ENCODE measurements around the gene HSPA14.
"Not testable (repeated sequence)": the region's sequence is repeated elsewhere in the genome, so short reads cannot be mapped to it uniquely, and the experiment has no call there.

Gene HSPA14

GRCh38 chr10:14880229-14880628, 42.1 kb downstream of the HSPA14 start:
- CTCF ChIA-PET: interaction anchor here (2.5 kb wide), 1 partner anchor 43 kb away, joined by 10 read pairs; the partner anchor contains the start of genes CDNF, HSPA14 and MSANTD7
- Mint-ChIP-seq H3K4me1 (peaks cover 53% of the 10 kb centered on the region), H3K36me3 (peaks cover 16% of the 10 kb centered on the region), H3K4me3 (peak overlapping the region; percentile 89), H3K9me3 (no peaks in the 10 kb centered on the region), H3K27ac (peak overlapping the region; percentile 87), H3K27me3 (no peaks in the 10 kb centered on the region)
- DNase-seq: no peak

GRCh38 chr10:14884082-14884481, 46.0 kb downstream of the HSPA14 start:
- Mint-ChIP-seq H3K27ac (no peak overlapping the region), H3K36me3 (peaks cover 16% of the 10 kb centered on the region), H3K9me3 (no peaks in the 10 kb centered on the region), H3K4me1 (peaks cover 34% of the 10 kb centered on the region), H3K4me3 (no peak overlapping the region), H3K27me3 (no peaks in the 10 kb centered on the region)
- DNase-seq: no peak
- CTCF ChIA-PET: no interaction called here

- Mint-ChIP-seq H3K27ac (no peak overlapping the region), H3K9me3 (no peaks in the 10 kb centered on the region), H3K4me3 (no peak overlapping the region), H3K4me1 (peaks cover 4% of the 10 kb centered on the region), H3K36me3 (peaks cover 6% of the 10 kb centered on the region), H3K27me3 (no peaks in the 10 kb centered on the region)
- CTCF ChIA-PET: interaction anchor here (1.9 to 3.0 kb wide), 2 partner anchors 10 to 14 kb away, joined by 11 to 13 read pairs; no protein-coding TSS in a partner anchor
- no peak for DNase-seq
Observed at GRCh38 chr10:14889318-14889717, 51.2 kb downstream of the HSPA14 start.

GRCh38 chr10:14891151-14891550, 53.0 kb downstream of the HSPA14 start:
- H3K9me3 Mint-ChIP-seq: no peaks in the 10 kb centered on the region
- peaks cover 4% of the 10 kb centered on the region for H3K4me1 Mint-ChIP-seq
- H3K4me3 Mint-ChIP-seq: no peak overlapping the region
- CTCF ChIA-PET: interaction anchor here (3.0 kb wide), 1 partner anchor 12 kb away, joined by 13 read pairs; no protein-coding TSS in a partner anchor
- no peak for DNase-seq
- H3K27me3 Mint-ChIP-seq: no peaks in the 10 kb centered on the region
- no peak overlapping the region for H3K27ac Mint-ChIP-seq
- H3K36me3 Mint-ChIP-seq: peaks cover 10% of the 10 kb centered on the region

- Mint-ChIP-seq H3K4me3 (no peak overlapping the region), H3K27ac (no peak overlapping the region), H3K9me3 (peaks cover 2% of the 10 kb centered on the region), H3K4me1 (peaks cover 15% of the 10 kb centered on the region), H3K36me3 (peaks cover 37% of the 10 kb centered on the region), H3K27me3 (no peaks in the 10 kb centered on the region)
- CTCF ChIA-PET: interaction anchor here (0.8 to 1.8 kb wide), 5 partner anchors 16 to 69 kb away, joined by 3 to 4 read pairs (median 4); partner anchors contain the start of gene DCLRE1C
- DNase-seq: peak; percentile 46
Observed at GRCh38 chr10:14904316-14904732, 66.2 kb downstream of the HSPA14 start.

- no peak overlapping the region for H3K27ac Mint-ChIP-seq
- peaks cover 2% of the 10 kb centered on the region for H3K9me3 Mint-ChIP-seq
- peaks cover 15% of the 10 kb centered on the region for H3K4me1 Mint-ChIP-seq
- CTCF ChIA-PET: interaction anchor here (0.8 to 1.8 kb wide), 5 partner anchors 15 to 69 kb away, joined by 3 to 4 read pairs (median 4); partner anchors contain the start of gene DCLRE1C
- DNase-seq: no peak
- peaks cover 41% of the 10 kb centered on the region for H3K36me3 Mint-ChIP-seq
- no peak overlapping the region for H3K4me3 Mint-ChIP-seq
- H3K27me3 Mint-ChIP-seq: no peaks in the 10 kb centered on the region
Observed at GRCh38 chr10:14904864-14905263, 66.8 kb downstream of the HSPA14 start.

GRCh38 chr10:14905890-14906289, 67.8 kb downstream of the HSPA14 start:
- peaks cover 49% of the 10 kb centered on the region for H3K36me3 Mint-ChIP-seq

GRCh38 chr10:14906765-14907164, 68.7 kb downstream of the HSPA14 start:
- CTCF ChIA-PET: no interaction called here
- DNase-seq: no peak
- H3K36me3 Mint-ChIP-seq: peaks cover 57% of the 10 kb centered on the region

More at GRCh38 chr10:14905890-14906289, 67.8 kb downstream of the HSPA14 start:
- CTCF ChIA-PET: interaction anchor here (1.2 kb wide), 1 partner anchor 24 kb away, joined by 3 read pairs; no protein-coding TSS in a partner anchor
- no peak for DNase-seq
- H3K27me3 Mint-ChIP-seq: no peaks in the 10 kb centered on the region
- no peak overlapping the region for H3K4me3 Mint-ChIP-seq
- peak overlapping the region; percentile 69 for H3K27ac Mint-ChIP-seq
- H3K9me3 Mint-ChIP-seq: peaks cover 2% of the 10 kb centered on the region
- peaks cover 18% of the 10 kb centered on the region for H3K4me1 Mint-ChIP-seq

GRCh38 chr10:14907591-14907990, 69.5 kb downstream of the HSPA14 start:
- Mint-ChIP-seq H3K4me1 (peaks cover 21% of the 10 kb centered on the region), H3K36me3 (peaks cover 62% of the 10 kb centered on the region)
- H3K27me3 Mint-ChIP-seq, H3K27ac Mint-ChIP-seq, H3K4me3 Mint-ChIP-seq, DNase-seq, H3K9me3 Mint-ChIP-seq: not testable (repeated sequence)
- CTCF ChIA-PET: interaction anchor here (1.1 kb wide), 1 partner anchor 10 kb away, joined by 3 read pairs; no protein-coding TSS in a partner anchor

More at GRCh38 chr10:14906765-14907164, 68.7 kb downstream of the HSPA14 start:
- Mint-ChIP-seq H3K9me3 (peaks cover 2% of the 10 kb centered on the region), H3K4me1 (peaks cover 21% of the 10 kb centered on the region), H3K27ac (peak overlapping the region; percentile 12), H3K27me3 (no peaks in the 10 kb centered on the region), H3K4me3 (no peak overlapping the region)

GRCh38 chr10:14909101-14909500, 71.0 kb downstream of the HSPA14 start:
- H3K27me3 Mint-ChIP-seq: no peaks in the 10 kb centered on the region
- no peak overlapping the region for H3K4me3 Mint-ChIP-seq
- CTCF ChIA-PET: no interaction called here
- peaks cover 77% of the 10 kb centered on the region for H3K36me3 Mint-ChIP-seq
- no peak for DNase-seq
- H3K4me1 Mint-ChIP-seq: peaks cover 21% of the 10 kb centered on the region
- no peak overlapping the region for H3K27ac Mint-ChIP-seq
- peaks cover 3% of the 10 kb centered on the region for H3K9me3 Mint-ChIP-seq

GRCh38 chr10:14910953-14911352, 72.8 kb downstream of the HSPA14 start:
- Mint-ChIP-seq H3K4me3 (no peak overlapping the region), H3K9me3 (peaks cover 5% of the 10 kb centered on the region), H3K27me3 (no peaks in the 10 kb centered on the region), H3K4me1 (peaks cover 29% of the 10 kb centered on the region), H3K27ac (peak overlapping the region; percentile 53), H3K36me3 (peaks cover 84% of the 10 kb centered on the region)
- DNase-seq: no peak
- CTCF ChIA-PET: no interaction called here

GRCh38 chr10:14911801-14912200, 73.7 kb downstream of the HSPA14 start:
- no peak for DNase-seq
- CTCF ChIA-PET: no interaction called here
- Mint-ChIP-seq H3K27me3 (no peaks in the 10 kb centered on the region), H3K36me3 (peaks cover 89% of the 10 kb centered on the region), H3K4me1 (peaks cover 30% of the 10 kb centered on the region), H3K4me3 (no peak overlapping the region), H3K27ac (no peak overlapping the region), H3K9me3 (peaks cover 13% of the 10 kb centered on the region)

GRCh38 chr10:14916600-14916999, 78.5 kb downstream of the HSPA14 start:
- CTCF ChIA-PET: no interaction called here
- Mint-ChIP-seq H3K4me3 (no peak overlapping the region), H3K9me3 (peaks cover 22% of the 10 kb centered on the region), H3K27me3 (no peaks in the 10 kb centered on the region), H3K4me1 (peaks cover 20% of the 10 kb centered on the region), H3K36me3 (peaks cover 97% of the 10 kb centered on the region), H3K27ac (no peak overlapping the region)
- no peak for DNase-seq

GRCh38 chr10:14917827-14918226, 79.7 kb downstream of the HSPA14 start:
- CTCF ChIA-PET: interaction anchor here (1.0 kb wide), 2 partner anchors 10 to 54 kb away, joined by 3 to 4 read pairs; no protein-coding TSS in a partner anchor
- Mint-ChIP-seq H3K36me3 (peaks cover 96% of the 10 kb centered on the region), H3K4me3 (no peak overlapping the region), H3K27ac (no peak overlapping the region), H3K9me3 (peaks cover 22% of the 10 kb centered on the region), H3K27me3 (no peaks in the 10 kb centered on the region), H3K4me1 (peaks cover 20% of the 10 kb centered on the region)
- no peak for DNase-seq

- Mint-ChIP-seq H3K27me3 (no peaks in the 10 kb centered on the region), H3K27ac (no peak overlapping the region), H3K9me3 (peaks cover 21% of the 10 kb centered on the region), H3K4me3 (no peak overlapping the region), H3K4me1 (peaks cover 20% of the 10 kb centered on the region), H3K36me3 (peaks cover 96% of the 10 kb centered on the region)
- CTCF ChIA-PET: no interaction called here
- no peak for DNase-seq
Observed at GRCh38 chr10:14918964-14919363, 80.9 kb downstream of the HSPA14 start.
